SW 1271 (cell line): ENCODE measurements around the gene CACNA1C.
A peak's percentile ranks its signal among the peaks of the same experiment; 100 is the strongest.
"Not testable (repeated sequence)": the region's sequence is repeated elsewhere in the genome, so short reads cannot be mapped to it uniquely, and the experiment has no call there.

Experiments
- DNase-seq, 2 experiments: peaks; one replicate each; lab custom pipeline; 2025; lab: John Stamatoyannopoulos, UW

CACNA1C gene

DNA sequence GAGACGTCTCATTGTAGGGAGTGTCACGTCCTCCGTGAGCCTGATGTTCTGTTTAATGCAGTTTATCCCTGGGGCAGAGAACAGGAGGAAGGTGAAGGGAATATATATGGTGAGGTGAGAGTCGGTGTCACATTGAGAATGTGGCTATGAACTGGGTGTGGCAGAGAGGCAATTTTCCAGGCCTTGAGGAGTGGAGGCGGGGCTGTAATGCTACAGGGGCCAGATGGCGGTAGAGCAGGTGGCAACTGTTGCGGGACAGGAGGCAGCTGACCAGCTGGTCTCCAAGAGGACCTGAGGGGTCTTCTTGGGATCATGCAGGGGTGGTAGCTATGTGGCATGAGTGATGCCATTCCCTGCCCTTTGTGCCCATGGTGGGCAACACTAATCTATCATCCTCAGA, 59.6 kb downstream of the CACNA1C start:
- no peak for DNase-seq

DNA sequence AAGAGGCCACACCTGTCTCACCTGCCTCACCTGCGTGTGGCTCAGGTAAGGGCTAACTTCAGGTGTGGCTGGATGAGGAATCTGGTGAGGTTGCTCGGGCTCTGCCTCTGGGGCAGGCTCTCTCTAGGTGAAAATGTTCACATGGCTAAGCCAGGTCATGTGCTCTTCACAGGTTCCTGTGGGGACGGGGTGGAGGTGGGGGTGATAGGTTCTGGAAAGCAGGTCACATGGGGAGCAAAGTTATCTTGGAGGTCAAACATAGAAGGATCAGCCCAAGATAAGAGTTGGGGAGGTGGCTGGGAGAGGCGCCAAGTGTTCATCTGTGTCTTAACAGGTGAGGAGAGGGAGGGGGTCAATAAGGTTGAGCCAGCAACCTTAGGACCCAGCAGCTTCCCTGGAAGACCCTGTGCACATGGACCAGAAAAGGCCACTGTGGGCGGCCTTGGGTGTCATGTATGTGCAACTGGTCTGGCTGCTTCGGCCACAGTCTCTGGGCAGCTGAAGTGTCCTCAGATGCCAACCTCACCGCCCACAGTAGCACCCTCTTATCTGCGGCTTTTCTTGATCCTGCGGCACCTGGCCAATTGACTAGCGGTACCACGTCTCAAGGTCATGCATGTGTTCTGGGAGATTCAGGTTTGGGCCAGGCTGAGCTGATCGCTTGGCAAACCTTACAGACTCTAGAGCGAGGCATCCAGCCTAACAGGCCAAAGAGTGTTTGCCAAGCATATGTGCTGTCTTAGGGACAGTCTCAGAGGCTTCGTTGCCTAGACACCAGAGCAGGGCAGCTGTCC, 60.5 kb downstream of the CACNA1C start:
- DNase-seq = no peak

DNA sequence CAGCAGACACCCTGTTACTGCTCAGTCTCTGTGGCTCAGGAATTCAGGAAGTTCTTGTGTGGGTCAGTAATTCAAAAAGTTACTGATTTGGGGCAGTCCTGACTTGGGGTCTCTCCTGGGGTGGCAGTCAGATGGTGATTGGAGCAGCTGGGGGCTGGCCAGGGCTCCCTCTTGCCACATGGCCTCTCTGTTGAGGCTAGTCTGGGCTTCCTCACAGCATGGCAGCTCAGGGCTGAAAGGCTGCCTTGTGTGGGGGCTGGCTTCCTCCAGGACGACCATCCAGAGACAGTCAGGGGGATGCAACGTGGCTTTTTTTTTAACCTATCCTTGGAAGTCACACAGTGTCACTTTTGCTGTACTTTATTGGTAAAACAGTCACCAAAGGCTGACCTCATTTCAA, 61.3 kb downstream of the CACNA1C start:
- DNase-seq = no peak

DNA sequence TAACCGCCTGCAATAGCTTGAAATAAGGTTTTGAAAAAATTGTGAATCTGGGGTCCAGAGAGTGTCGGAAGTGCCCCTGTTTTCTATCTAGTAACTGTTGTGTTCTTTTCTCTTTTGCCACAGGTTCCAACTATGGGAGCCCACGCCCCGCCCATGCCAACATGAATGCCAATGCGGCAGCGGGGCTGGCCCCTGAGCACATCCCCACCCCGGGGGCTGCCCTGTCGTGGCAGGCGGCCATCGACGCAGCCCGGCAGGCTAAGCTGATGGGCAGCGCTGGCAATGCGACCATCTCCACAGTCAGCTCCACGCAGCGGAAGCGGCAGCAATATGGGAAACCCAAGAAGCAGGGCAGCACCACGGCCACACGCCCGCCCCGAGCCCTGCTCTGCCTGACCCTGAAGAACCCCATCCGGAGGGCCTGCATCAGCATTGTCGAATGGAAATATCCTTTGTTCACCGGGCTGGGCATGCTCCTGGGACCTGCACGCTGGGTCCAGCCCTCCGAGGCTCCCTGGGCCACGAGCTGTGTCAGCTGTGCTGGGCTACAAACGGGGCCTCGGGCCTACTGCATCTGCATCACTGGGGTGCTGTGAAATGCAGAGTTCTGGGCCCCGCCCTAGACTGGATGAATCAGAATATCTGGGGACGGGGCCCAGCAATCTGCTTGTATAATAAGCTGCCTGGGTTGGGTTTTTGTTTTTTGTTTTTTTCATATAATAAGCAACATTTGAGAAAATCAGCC, 62.5 kb downstream of the CACNA1C start:
- no peak for DNase-seq

DNA sequence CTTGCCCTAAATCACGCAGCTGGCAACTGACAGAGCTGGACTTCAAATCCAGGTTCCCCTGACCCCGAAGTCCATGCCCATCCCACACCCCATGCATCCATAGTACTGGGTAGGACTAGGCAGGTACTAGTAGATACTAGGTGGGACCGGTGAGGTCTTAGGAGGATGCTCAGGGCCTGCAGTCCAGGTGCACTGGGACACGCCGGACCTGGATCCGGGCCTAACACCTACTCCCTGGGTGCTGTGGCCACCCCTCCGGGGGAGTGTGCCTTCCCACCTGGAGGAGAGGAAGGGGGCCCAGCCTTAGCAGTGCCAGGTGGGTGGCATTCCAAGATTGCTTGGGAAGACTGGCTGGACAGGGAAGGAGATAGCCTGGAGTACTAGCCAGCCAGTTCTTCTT, 64.8 kb downstream of the CACNA1C start:
- no peak for DNase-seq

DNA sequence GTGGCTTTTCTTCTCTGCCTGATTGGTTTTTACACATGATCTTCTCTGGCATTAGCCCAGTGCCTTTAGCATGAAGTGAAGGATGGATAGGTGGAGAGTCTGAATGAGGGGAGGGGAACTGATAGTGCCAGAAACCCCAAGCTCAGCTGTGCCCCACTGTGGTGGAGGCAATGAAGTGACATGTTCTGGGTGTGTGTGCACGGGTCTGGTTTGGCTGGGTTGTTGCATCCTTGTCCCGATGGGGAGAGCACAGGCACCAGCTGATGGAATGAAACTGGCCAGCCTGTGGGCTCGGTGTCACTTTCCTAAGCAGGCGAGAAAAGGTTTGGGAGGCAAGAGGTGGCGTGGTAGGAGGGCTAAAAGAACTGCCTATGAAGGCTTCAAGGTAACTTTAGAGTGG, 65.3 kb downstream of the CACNA1C start:
- no peak for DNase-seq

DNA sequence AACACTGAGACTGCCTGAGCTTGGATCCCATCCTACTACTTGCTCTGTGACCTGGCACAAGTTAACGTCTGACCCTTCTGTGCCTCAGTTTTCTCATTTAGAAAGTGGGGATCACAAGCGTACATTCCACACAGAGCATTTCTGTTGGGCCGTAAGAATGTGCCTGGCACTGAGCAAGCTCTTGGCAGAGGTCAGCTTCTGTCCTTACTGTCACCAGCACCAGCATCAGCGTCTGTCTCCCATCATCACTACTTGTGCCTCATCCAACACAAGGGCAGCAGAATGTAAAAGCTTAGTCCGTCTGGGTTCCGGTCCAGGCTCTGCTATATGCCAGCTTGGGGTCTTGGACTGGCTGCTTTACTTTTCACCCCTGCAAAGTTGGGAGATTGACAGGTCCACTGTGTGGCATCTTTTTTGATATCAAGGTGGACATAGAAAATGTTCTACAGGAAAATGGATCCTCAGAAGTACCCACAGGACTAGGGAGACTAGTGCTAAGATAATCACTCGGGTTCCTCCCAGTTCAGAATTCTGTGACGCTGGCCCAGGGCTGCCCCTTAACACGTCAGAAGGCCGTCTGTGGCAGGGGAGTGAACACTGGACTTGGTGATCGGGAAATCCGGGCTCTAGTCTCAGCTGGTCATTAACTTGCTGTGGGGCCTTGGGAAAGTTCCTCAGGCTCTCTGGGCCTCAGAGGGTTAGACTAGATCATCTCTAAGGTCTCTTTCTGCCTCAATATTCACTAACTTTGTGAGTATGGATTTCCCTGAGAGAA, 65.9 kb downstream of the CACNA1C start:
- DNase-seq = no peak

DNA sequence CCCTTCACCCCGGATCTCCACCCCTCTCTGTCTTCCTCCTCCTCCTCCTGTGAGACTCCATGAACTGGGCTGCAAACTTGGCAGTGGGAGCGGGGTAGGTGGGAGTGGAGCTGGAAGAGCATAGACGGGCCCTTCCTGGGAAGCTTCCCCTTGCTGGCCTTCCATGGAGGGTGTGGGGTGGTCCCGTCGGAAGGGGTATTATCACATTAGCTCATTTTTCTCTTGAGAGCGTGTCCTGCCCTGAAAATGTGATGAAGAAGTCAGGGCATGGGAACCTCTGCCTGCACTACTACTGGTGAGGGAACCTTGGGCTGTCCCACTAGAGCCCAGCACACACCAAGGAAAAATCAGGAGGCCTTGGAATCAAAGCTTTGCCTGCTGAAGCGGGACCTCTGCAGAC, 66.5 kb downstream of the CACNA1C start:
- DNase-seq = no peak

DNA sequence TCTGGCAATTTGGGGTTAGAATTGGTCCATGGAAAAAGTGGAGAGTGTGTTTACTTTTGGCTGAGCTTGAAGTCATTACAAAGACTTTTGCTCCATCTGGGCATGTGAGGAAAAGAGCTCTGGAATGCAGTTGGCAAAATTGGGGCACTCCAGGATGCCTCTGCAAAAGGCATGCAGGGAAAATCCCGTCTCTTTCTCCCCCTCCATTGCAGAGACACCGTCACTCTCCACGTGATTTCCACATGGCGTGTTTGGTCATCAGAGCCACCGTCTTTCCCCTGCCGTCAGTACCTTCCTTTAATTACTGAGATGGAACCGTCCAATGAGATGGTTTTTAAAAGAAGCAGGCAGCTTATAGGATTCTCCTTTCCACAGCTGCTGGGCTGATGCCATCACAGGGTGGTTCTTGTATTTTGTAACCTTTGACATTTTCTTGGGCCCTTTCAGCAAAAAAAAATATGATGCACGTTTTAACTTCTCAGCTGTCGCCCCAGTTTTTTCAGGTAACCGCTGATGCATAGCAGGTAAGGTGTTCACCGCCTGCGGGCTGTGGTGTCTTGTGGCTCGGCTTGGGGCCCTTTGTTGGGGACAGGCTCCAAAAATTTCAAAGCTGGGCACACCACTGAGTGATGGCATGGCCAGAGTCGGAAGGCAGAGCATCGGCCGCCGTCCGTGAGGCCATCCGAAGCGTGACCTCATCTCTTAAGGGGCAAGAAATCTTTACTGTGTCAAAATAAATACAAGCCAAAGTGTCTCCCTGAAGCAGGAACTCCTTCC, 68.4 kb downstream of the CACNA1C start:
- no peak for DNase-seq

DNA sequence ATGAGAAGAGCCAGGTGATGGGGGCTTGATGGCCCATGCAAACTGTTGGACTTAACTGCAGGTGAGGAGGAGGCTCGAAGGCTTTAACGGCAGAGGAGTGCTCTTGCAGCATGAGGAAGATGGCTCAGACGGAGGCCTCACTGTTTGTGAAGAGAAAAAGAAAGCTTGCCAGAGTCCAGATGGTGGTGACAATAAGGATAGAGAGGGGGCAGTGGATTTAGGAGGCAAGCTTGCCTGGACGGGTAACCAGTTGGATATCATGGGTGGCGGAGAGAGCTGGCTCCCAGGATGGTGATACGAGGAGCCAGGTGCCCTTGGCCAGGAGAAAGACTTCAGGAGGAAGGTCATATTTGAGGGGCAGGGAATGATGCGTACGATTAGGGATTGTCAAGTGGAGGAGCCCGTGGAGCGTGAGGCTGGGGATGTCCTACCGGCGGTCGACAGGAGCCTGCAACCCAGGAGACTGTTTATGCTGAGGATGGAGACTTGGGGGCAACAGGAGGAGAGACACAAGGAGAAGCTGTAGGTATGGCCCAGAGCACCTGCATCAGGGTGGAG, 71.8 kb downstream of the CACNA1C start:
- DNase-seq = no peak

DNA sequence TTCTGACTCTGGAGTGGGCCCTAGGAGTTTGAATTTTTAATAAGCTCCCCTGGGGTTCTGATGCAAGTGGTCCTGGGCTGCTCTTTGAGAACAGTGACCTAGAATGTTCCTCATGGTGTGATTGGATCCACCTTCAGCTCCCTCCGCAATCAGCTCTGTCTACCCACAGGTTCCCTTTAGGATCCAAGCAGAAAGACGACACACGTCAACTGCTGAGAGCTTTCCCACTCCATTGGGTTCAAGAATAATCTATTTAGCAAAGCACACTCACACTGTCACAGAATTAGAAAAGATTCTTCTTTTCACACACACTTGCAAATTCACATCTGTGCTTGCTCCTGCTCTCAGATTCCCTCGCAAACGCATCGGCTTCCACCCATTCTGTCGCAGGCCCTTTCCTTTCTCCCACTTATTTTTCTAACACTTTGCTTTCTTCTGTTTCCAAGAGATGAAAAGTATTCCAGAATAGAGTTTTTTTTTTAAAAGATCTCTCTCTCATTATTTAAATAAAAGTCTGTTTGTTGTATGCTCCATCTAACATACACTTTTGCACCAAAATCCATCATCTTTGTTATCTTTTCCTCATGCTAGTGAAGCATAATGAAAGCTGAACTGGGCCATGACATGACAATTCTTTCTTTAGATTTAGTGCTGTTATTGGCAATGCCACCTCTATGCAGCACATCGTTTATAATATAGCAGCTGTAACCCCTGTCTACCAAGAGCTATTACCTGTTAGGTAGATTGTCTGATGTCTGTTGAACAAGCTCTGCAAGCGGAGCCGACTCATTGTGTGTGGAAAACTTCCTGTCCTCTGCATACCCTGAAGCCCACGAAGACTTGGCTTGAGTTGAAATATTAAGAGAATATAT, 73.1 kb downstream of the CACNA1C start:
- DNase-seq = no peak

DNA sequence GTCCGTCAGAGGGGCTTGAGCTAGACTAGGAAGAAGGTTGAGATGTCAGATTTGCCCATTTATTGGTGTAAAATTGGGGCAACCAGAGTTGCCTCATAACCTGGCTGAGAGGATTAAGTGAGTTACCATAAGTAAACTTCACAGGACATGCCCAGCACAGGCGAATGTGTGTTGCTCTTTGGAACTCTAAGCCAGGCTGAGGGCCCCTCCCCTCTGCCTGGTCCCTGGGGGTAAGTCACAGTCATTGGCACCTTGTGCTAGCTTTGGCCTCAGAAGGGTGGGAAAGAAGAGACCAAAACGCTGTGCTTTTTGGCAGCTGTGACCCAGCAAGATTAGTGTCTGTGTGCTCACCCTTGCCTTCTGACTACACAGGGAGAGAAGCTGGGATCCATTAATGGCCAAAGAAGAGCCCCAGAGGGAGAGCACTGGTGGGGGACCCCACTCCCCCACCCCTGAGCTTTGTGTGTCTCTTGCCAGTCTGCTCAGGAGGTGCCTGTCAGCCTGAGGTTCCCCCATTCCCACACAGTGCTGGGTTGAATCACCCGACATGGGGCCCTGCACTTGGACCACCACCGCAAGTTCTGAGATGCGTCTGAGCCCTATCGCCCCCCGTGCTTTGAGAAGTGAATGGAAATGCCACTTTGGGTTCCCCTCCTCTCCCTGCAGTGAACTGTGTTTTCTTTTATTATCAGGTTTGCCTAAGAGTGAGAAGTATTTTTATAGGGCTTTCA, 74.1 kb downstream of the CACNA1C start:
- DNase-seq = no peak

DNA sequence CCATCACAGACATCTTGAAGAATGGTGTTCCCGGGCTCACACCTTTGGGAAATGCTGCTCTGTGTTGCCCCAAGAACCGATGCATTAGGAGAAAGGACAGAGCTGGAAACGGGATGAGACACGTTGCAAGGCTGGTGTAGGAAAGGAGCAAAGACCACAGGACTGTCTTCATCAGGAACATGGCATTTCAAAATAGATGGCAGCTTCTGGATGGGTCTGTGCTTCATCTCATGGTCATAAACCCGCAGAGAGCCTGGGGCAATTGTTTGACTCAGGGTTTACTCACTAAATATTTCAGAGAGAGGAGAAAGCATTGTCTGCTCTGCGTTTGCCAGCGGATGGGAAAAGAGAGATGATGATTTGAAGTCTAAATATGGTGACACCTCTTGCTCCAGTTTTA, 76.3 kb downstream of the CACNA1C start:
- DNase-seq = peak in 1 of 2 experiments; percentile 10

DNA sequence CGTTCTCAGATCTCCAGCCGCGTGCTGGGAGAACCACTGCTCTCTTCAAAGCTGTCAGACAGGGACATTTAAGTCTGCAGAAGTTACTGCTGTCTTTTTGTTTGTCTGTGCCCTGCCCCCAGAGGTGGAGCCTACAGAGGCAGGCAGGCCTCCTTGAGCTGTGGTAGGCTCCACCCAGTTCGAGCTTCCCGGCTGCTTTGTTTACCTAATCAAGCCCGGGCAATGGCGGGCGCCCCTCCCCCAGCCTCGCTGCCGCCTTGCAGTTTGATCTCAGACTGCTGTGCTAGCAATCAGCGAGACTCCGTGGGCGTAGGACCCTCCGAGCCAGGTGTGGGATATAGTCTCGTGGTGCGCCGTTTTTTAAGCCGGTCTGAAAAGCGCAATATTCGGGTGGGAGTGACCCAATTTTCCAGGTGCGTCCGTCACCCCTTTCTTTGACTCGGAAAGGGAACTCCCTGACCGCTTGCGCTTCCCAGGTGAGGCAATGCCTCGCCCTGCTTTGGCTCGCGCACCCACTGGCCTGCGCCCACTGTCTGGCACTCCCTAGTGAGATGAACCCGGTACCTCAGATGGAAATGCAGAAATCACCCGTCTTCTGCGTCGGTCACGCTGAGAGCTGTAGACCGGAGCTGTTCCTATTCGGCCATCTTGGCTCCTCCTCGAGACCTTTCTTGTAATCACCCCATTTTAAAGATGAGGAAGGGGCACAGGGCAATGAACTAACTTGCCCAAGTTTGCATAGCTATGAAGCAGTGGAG, 83.1 kb downstream of the CACNA1C start:
- DNase-seq = not testable (repeated sequence)

DNA sequence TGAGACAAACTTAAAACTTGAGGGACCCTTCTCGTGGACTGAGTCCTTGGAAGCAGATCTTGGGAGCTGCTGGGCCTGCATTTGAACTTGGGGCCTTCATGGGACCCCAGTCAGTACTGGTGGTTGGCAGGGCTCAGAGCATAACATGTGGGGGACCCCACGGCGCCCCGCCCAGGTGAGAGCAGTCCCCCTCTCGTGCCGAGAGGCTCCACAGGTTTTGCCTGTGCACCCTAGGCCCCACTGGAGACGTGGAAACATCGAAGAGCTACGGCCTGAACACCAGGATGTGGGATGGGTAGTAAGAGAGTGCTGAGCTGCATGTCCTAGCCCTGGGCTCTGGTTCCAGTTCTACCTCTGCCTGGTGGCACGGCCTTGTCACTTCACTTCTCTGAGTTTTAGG, 84.1 kb downstream of the CACNA1C start:
- DNase-seq = no peak

DNA sequence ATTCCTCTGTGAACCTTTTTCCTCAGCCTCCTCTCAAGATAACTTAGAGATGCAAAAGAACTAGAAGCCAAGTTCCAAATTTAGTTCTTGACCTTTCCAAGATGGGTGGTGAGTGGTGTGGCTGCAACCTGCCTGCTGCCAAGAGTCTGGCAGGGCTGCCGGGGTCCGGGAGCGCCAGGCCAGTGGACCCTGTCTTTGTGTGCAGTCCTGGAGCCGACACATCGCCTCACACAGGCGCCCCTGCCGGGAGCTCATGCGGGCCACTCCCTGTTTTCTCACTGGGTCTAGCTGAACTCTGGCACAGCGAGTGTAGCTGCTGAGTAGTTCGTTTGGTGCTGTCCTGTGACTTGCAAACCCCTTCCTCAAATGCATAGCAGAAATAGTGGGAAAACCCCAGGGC, 84.9 kb downstream of the CACNA1C start:
- DNase-seq = no peak

DNA sequence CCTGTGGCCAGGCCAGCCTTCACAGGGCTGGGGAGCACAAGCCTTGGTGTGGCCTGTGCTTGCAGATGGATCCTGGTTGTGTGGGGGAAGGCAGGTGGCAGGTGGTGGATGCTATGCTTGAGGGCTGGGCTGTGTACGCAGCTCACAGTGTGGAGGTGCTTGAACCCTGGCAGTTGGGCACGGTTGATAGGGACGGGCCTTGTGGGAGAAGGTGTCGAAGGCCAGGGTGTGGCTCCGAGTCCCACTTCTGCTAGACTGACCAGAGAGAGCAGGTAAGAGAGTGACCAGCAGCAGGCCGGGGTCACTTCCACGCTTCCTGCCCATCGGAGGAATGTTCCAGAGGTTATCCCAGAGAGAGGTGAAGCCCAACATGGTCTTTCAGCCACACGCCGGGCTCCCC, 85.5 kb downstream of the CACNA1C start:
- no peak for DNase-seq

DNA sequence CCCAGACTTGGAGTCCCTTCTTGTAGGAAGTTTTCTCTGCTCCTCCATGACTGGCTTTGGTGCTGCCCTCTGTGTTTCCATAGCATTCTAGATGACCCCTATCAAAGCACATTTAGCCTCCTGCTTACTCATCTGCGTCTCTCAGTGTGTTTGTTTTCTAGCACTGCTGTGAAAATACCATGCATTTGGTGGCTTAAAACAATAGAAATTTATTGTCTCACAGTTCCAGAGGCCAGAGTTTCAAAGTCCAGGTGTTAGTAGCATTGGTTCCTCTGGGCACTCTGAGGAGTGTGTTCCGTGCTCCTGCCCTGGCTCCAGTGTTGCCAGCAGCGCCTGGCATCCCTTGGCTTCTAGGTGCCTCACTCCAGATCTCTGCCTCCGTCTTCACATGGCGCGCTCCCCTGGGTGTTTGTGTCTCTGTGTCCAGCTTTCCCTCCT, 86.1 kb downstream of the CACNA1C start:
- DNase-seq = no peak

DNA sequence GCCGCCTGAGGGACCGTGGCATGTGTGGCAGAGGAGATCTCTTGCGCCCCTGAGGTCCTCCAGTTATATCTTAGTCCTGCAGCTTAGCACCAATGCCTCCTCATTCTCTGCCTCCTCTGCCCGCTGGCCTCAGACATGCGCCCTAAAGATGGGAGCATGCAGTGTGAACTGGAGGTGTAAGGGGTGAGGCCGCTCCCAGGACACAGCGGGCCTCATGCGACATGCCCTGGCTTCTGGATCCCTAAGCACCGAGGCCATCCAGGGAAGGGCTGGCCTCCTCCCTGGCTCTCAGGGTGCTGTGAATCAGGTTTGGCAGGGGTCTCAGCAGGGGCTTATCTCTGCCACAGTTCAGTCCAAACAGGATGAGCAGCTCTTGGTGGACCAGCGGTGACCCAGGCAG, 86.9 kb downstream of the CACNA1C start:
- no peak for DNase-seq
